IPS-20b (cell line): ENCODE data around the gene YIF1B.

ENCODE experiments used
- H3K27ac ChIP-seq: one replicate; pipeline ENCODE4 v1.5.1; 2013; ENCODE audit warnings: low read length
- H3K27me3 ChIP-seq: 2 replicates; pipeline ENCODE4 v1.6.1; 2013; ENCODE audit warnings: mild to moderate bottlenecking, low read length, inconsistent platforms; ENCODE audit not compliant: insufficient read depth
- H3K36me3 ChIP-seq: 2 replicates; pipeline ENCODE4 v1.6.1; 2013; ENCODE audit warnings: low read depth, mild to moderate bottlenecking, inconsistent platforms, low read length, moderate library complexity; ENCODE audit not compliant: insufficient read depth
- H3K4me1 ChIP-seq: 2 replicates; pipeline ENCODE4 v1.6.1; 2013; ENCODE audit warnings: mild to moderate bottlenecking, control low read depth, inconsistent platforms, low read length, moderate library complexity; ENCODE audit not compliant: insufficient read depth
- H3K4me3 ChIP-seq: 2 replicates; pipeline ENCODE4 v1.5.1; 2013; ENCODE audit warnings: mild to moderate bottlenecking, low read length, inconsistent platforms
- H3K9ac ChIP-seq: 2 replicates; pipeline ENCODE4 v1.6.1; 2013; ENCODE audit warnings: low read depth, mild to moderate bottlenecking, inconsistent platforms, low read length, moderate library complexity
- H3K9me3 ChIP-seq: 2 replicates; pipeline ENCODE4 v1.6.1; 2013; ENCODE audit warnings: mild to moderate bottlenecking, low read depth, low read length, inconsistent platforms; ENCODE audit not compliant: insufficient read depth

YIF1B gene

DNA sequence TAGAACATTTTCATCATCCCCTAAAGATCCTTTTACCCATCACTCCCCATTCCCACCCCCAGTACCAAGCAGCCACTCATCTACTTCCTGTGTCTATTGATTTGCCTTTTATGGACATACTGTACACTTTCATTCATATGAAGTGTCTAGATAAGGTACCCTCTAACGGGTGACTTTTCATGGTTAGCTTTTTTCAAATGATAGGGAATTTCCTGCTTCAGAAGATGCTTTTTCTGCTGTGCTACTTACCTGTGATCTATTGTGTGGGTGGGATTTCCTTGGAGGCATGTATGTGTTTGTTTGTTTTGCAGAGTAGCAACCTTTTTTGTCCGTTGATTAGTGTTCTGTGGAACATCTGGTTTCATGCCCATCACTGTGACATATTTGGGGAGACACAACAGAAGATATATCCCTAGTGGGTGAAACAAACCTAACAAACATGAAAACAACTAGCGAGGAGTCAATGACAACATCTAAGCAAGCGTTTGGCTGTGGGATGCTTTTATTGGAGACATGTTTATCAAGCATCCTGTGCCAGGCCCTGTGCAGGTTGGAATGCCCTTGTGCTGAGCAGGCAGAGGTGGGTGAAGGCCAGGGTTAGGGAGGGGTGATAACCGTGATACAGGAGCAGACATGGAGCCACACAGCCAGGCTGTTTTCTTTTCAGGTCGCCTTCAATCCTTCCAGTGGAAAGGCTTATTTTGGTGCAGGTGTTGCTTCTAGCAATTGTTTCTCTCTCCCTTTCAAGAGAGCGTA lies 33.8 kb downstream of the YIF1B start:
- peaks cover 36% of the 10 kb centered on the region for H3K36me3 ChIP-seq
- no peaks in the 10 kb centered on the region for H3K27me3 ChIP-seq
- no peak overlapping the region for H3K27ac ChIP-seq
- no peak overlapping the region for H3K9ac ChIP-seq
- no peak overlapping the region for H3K4me3 ChIP-seq
- H3K4me1 ChIP-seq = no peaks in the 10 kb centered on the region
- no peaks in the 10 kb centered on the region for H3K9me3 ChIP-seq

- Histone ChIP-seq H3K36me3 (peaks cover 26% of the 10 kb centered on the region), H3K27me3 (no peaks in the 10 kb centered on the region), H3K4me1 (no peaks in the 10 kb centered on the region), H3K4me3 (no peak overlapping the region), H3K9me3 (no peaks in the 10 kb centered on the region), H3K27ac (no peak overlapping the region), H3K9ac (no peak overlapping the region)
Measured at GRCh38 chr19:38280030-38280921, 35.5 kb downstream of the YIF1B start.

DNA sequence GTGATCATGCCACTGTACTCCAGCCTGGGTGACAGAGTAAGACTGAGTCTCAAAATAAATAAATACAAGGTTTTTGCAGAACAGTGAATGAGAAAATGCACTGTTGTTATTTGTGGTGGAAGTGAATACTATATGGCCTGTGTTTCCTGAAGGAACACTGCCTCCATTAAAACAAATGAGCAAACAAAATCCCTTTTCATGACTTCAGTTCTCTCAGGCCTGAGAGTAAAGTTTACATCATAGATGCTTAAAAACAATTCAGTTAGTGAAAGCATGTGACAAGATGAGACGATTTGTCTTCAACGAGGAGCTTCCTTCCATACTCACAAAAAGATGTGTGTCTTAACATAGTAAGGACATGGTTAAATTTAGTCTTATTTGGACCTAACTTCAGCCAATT lies 37.0 kb downstream of the YIF1B start:
- H3K27me3 ChIP-seq = no peaks in the 10 kb centered on the region
- H3K9me3 ChIP-seq = no peaks in the 10 kb centered on the region
- H3K4me1 ChIP-seq = no peaks in the 10 kb centered on the region
- no peak overlapping the region for H3K4me3 ChIP-seq
- no peak overlapping the region for H3K27ac ChIP-seq
- H3K36me3 ChIP-seq = peaks cover 15% of the 10 kb centered on the region
- H3K9ac ChIP-seq = no peak overlapping the region

DNA sequence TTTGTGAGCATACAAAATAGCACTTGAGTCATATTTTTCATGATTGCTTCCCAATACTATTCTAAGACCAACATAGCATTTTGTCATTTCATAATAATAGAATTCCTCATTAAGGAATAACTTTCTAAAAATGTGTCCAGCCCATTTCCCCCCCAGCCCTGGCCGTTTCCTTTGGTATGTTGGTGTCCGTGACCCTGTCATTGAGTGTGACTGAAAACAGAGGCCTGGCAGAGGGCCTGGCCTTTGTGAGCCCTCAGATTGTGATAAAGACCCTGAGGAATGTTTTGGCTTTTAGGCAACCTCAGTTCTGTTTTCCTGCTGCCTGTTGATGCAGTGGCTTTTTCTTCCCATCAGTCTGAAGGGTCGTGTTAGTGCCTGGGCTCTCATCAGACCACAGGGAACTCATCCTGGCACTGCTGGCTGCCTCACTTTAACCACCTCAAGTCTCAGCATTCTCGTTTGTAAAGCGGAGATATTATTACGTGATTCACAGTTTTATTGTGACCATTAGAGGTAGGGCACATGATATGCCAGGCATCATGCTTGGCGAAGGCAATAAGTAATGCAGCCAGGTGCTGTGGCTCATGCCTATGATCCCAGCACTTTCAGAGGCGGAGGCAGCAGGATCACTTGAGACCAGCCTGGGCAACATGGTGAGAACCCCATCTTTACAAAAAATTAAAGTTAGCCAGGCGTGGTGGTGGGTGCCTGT lies 37.6 kb downstream of the YIF1B start:
- H3K4me3 ChIP-seq = no peak overlapping the region

GRCh38 chr19:38277549-38277948 lies 38.2 kb downstream of the YIF1B start:
- Histone ChIP-seq H3K36me3 (peaks cover 9% of the 10 kb centered on the region; the same call in 1 of the 2 replicates), H3K9ac (no peak overlapping the region), H3K4me1 (no peaks in the 10 kb centered on the region), H3K4me3 (no peak overlapping the region), H3K27me3 (no peaks in the 10 kb centered on the region), H3K27ac (no peak overlapping the region), H3K9me3 (no peaks in the 10 kb centered on the region)

More for the DNA sequence above, 37.6 kb downstream of the YIF1B start:
- Histone ChIP-seq H3K27me3 (no peaks in the 10 kb centered on the region), H3K4me1 (no peaks in the 10 kb centered on the region), H3K27ac (no peak overlapping the region), H3K36me3 (peaks cover 10% of the 10 kb centered on the region; the same call in 1 of the 2 replicates), H3K9me3 (no peaks in the 10 kb centered on the region), H3K9ac (no peak overlapping the region)

GRCh38 chr19:38276942-38277517 lies 38.7 kb downstream of the YIF1B start:
- H3K27me3 ChIP-seq = no peaks in the 10 kb centered on the region
- no peak overlapping the region for H3K4me3 ChIP-seq
- no peak overlapping the region for H3K9ac ChIP-seq
- no peaks in the 10 kb centered on the region for H3K9me3 ChIP-seq
- peaks cover 9% of the 10 kb centered on the region; the same call in 1 of the 2 replicates for H3K36me3 ChIP-seq
- H3K27ac ChIP-seq = no peak overlapping the region
- H3K4me1 ChIP-seq = no peaks in the 10 kb centered on the region

DNA sequence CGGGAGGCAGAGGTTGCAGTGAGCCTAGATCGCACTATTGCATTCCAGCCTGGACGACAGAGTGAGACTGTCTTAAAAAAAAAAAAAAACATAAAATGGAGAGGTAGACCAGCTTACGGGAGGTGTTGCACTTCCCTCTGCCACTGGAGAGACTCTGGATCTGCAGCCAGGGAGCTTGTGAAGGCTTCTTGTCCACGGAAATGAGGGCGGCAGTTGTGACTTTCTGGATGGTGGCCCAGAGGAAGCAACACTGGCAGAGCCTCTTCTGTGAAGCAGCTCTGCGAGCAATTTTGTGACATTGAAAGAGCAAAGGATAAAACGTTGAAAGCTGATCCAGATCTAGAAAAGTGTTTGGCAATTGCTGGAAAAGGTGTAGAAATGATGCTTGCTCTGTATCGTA lies 41.0 kb downstream of the YIF1B start:
- H3K27me3 ChIP-seq = no peaks in the 10 kb centered on the region
- no peak overlapping the region for H3K4me3 ChIP-seq
- H3K27ac ChIP-seq = no peak overlapping the region

DNA sequence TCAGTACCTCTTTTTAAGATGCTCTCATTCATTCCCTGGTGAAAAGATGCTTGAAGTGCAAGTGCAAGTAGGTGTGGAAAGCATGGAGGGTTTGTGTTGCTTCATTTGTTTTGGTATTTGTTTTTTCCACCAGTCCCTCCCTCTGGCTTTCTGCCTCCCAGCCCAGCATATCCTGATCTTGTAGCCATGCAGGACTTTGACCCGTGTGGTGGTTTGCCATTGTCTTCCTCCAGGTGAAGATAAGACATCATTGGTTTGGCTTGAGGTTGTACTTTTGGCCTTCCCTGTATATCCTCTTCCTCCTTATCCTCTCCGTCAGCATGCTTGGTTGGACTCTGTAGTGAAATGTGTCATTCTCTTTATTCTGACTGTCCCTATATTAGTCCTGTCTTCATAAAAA lies 42.2 kb downstream of the YIF1B start:
- Histone ChIP-seq H3K27me3 (no peaks in the 10 kb centered on the region), H3K36me3 (peaks cover 6% of the 10 kb centered on the region; the same call in 1 of the 2 replicates), H3K4me3 (no peak overlapping the region), H3K4me1 (peaks cover 6% of the 10 kb centered on the region; the same call in 1 of the 2 replicates), H3K9me3 (no peaks in the 10 kb centered on the region), H3K27ac (no peak overlapping the region), H3K9ac (no peak overlapping the region)

More for the DNA sequence above, 41.0 kb downstream of the YIF1B start:
- Histone ChIP-seq H3K9ac (no peak overlapping the region), H3K9me3 (no peaks in the 10 kb centered on the region), H3K36me3 (peaks cover 6% of the 10 kb centered on the region; the same call in 1 of the 2 replicates), H3K4me1 (peaks cover 6% of the 10 kb centered on the region; the same call in 1 of the 2 replicates)

GRCh38 chr19:38270587-38271167 lies 45.1 kb downstream of the YIF1B start:
- H3K27me3 ChIP-seq = no peaks in the 10 kb centered on the region
- H3K4me3 ChIP-seq = no peak overlapping the region
- H3K27ac ChIP-seq = no peak overlapping the region

GRCh38 chr19:38268539-38268938 lies 47.2 kb downstream of the YIF1B start:
- no peak overlapping the region for H3K4me3 ChIP-seq
- peaks cover 29% of the 10 kb centered on the region for H3K4me1 ChIP-seq
- no peaks in the 10 kb centered on the region for H3K9me3 ChIP-seq
- no peak overlapping the region for H3K9ac ChIP-seq
- peaks cover 3% of the 10 kb centered on the region; the same call in 1 of the 2 replicates for H3K36me3 ChIP-seq
- H3K27me3 ChIP-seq = no peaks in the 10 kb centered on the region
- H3K27ac ChIP-seq = no peak overlapping the region

More at GRCh38 chr19:38270587-38271167, 45.1 kb downstream of the YIF1B start:
- H3K9me3 ChIP-seq = no peaks in the 10 kb centered on the region
- peaks cover 6% of the 10 kb centered on the region; the same call in 1 of the 2 replicates for H3K36me3 ChIP-seq
- no peak overlapping the region for H3K9ac ChIP-seq
- H3K4me1 ChIP-seq = peaks cover 23% of the 10 kb centered on the region
